ENCODE results near the gene LTB4R.
A peak's percentile ranks its signal among the peaks of the same experiment; 100 is the strongest.

Gene LTB4R

DNA sequence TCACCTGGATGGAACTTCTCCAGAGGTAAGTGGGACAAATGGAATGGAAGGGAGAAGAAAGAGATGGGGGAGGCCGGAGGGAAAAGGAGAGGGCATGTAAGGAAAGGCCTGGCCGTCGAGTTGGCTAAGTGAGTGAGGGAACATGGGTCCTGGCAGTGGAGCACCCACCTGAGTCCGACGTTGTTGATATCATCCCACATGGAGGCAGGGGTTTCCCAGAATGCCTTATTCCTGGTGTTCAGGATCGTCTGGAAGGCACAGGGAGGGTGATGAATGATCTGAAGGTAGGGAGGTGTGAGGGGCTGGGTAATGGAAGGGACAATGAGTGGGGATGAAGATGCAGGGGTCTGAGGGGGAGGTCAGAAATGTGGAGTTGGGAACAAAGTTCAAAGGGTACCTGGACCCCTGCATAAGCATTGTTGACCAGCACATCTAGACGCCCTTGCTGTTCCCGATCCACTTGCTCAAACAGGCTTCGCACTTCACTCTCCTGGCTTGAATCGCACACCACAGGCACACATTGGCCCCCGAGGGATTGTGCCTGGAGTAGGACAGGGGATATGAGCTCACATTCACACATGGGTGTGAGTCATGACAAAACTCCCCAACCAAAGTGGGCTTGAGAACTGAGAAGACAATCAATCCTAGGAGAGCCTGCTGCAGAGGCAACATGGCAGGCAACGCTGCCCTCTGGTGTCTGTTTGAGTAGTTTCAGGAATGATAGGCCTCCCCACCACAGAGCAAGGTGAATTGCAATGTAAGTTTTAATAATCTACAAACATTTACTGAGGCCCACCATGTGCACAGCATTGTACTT is 14.8 kb upstream of the LTB4R start:
- TF ChIP-seq, protein P1, sequence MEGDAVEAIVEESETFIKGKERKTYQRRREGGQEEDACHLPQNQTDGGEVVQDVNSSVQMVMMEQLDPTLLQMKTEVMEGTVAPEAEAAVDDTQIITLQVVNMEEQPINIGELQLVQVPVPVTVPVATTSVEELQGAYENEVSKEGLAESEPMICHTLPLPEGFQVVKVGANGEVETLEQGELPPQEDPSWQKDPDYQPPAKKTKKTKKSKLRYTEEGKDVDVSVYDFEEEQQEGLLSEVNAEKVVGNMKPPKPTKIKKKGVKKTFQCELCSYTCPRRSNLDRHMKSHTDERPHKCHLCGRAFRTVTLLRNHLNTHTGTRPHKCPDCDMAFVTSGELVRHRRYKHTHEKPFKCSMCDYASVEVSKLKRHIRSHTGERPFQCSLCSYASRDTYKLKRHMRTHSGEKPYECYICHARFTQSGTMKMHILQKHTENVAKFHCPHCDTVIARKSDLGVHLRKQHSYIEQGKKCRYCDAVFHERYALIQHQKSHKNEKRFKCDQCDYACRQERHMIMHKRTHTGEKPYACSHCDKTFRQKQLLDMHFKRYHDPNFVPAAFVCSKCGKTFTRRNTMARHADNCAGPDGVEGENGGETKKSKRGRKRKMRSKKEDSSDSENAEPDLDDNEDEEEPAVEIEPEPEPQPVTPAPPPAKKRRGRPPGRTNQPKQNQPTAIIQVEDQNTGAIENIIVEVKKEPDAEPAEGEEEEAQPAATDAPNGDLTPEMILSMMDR (IDR thresholded peaks at IDR 0.05; ENCODE audit: low read depth, low read length), result peak; percentile 51
- no peak overlapping the region for H3K4me3 ChIP-seq (ENCODE audit: low read depth, low read length)

DNA sequence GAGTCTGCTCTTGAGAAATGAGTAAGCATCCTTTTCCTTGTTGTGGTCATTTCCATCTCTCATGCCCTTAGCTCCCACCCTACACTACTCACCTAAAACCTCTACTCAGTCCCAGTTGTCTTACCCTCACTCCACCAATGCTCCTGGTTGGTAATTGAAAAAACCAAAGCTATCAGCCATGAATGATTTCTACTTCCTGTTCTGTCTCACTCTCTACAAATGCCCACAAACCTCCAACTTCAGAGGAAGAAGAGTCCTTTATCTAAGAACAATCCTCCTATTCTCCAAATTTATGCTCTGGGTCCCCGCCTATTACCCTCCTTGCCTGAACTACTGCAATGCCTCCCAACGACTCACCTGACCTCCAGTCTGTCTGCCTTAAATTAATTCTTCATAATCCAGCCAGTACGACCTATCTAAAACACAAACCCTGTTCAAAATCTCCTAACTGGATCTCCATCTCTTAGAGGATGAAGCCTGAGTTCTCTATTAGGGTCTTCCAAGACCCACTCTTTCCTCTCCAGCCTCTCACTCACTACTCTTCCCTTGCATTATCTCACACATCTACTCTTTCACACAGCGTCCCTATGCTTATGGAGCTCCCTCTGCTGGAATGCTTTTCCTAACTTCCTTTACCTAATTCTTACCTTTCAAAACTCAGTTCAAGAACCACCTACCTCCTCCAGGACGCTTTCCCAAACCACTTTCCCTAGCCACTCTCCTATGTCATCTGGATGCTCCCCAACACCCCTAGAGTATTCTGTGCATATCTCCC is 13.9 kb upstream of the LTB4R start:
- H3K4me3 ChIP-seq (ENCODE audit: low read depth, low read length), result no peak overlapping the region
- TF ChIP-seq, protein P1 (IDR thresholded peaks at IDR 0.05; ENCODE audit: low read depth, low read length), result peak; percentile 21; the same call in 1 of the 2 replicates

DNA sequence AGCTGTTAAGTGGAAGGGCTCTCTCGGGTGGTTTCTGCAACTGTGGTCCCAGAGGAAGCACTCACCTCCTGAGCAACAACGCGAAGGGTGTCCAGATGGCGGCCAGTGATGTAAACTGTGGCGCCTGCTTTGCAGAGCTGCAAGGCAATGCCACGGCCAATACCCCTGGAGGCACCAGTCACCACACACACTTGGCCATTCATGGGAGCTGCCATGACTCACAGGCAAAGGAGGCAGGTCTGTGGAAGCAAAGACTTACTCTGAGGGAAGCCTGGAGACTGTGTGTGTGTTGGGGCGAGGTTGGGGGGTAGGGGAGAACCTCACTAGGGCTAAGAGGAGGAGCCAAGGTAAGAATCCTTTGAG is 12.4 kb upstream of the LTB4R start:
- peak overlapping the region; percentile 96 for H3K4me3 ChIP-seq (ENCODE audit: low read depth, low read length)
- TF ChIP-seq, protein P1 (IDR thresholded peaks at IDR 0.05; ENCODE audit: low read depth, low read length), result no peak

DNA sequence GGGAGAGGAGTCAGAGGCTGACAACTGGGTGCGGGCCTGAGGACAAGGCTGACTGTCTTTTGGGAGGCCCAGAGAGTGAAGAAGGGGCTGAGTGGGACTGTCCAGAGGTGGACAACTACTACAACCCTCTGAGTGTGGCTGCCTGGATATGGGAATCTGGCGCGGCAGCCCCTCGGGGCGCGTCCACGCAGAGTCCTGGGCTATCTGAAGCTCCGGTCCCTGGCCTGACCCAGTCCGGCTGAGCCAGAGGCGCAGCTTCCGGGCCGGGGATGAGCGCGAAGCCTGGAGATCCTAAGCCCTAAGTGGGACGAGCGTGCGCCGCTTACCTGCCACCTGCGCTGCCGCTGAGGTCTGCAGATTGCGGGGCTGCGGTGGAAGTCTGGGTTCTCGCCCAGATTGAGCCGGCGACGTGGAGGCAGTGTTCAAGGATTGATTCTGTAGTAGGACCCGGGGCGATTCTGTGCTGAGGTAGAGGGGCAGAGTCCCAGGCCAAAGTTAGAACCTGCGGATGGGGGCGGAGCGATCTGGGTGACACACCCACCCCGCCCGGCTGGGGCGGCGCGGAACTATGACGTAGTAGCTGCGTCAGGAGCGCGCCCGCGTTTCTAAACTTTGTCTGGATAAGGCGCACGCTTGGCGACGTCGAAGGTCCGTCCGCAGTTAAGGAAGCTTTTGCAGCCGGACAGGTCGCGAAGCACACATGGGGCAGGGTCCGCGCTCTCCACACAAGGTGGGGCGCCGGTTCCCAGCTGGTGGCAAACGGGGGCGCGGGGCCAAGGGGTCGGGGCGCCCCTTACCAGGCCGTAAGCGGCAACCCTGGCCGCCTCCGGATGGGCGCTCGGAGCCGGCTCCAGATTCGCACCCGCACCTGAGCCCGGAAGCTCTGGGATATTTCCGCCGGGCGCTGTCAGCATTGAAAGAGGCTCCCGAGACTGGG is 11.8 kb upstream of the LTB4R start, which contains the start of the genes DHRS1 and NOP9:
Gene DHRS1 (minus strand): TSS at position 526 of the 937 bp plus-strand sequence. CDS start 674 bp downstream, outside the sequence.
Gene NOP9 (plus strand): TSS at position 596 of the 937 bp plus-strand sequence. CDS start 105 bp downstream, at position 701.
- TF ChIP-seq, protein P1 (IDR thresholded peaks at IDR 0.05; ENCODE audit: low read depth, low read length), result no peak
- peak within 1 kb of the TSS; percentile 96 for H3K4me3 ChIP-seq (ENCODE audit: low read depth, low read length)

DNA sequence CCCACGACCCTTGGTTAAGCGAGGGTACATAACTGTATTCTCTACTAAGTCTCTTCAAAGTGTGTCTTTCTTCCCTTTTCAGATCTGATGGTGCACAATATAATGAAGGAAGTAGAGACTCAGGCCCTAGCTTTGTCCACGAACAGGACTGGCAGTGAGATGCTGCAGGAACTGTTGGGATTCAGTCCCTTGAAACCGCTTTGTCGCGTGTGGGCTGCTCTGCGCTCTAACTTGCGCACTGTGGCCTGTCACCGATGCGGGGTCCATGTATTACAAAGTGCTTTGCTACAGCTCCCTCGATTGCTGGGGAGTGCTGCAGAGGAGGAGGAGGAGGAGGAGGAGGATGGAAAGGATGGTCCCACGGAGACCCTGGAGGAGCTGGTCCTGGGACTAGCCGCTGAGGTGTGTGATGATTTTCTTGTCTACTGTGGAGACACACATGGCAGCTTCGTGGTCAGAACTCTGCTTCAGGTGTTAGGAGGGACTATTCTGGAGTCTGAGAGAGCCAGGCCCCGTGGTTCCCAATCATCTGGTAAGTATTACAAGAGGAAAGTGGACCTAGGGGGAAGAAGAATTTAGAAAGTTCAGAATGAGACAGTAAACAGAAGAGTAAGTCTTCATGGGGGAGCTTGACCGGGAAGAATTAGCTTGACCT is 10.8 kb upstream of the LTB4R start:
- TF ChIP-seq, protein P1 (IDR thresholded peaks at IDR 0.05; ENCODE audit: low read depth, low read length), result no peak
- peak overlapping the region; percentile 96 for H3K4me3 ChIP-seq (ENCODE audit: low read depth, low read length)

DNA sequence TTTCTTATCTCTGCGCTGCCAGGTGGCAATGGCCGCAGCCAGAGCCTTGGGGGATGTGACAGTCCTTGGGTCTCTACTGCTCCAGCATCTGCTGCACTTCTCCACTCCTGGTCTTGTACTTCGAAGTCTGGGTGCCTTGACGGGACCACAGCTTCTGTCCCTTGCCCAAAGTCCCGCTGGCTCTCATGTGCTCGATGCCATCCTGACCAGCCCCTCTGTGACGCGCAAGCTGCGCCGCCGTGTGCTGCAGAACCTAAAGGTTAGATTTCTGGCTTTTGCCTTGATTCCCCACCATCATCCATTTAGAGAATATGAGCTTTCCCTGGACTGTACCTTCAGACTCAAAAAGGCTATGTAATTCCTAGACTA is 7.3 kb upstream of the LTB4R start:
- TF ChIP-seq, protein P1 (IDR thresholded peaks at IDR 0.05; ENCODE audit: low read depth, low read length), result no peak
- no peak overlapping the region for H3K4me3 ChIP-seq (ENCODE audit: low read depth, low read length)

Data from WI38 (cell line).